Smooth muscle cell (in vitro differentiated cells): ENCODE measurements around the gene DUSP8. TPM values are rescaled to one million over a fixed set of nuclear protein-coding genes. Genes with fewer than 3 reads are reported as not detected.

Source experiments
- DNase-seq: peaks from one replicate; lab custom pipeline; 2025; ENCODE audit not compliant: unreplicated experiment; lab: John Stamatoyannopoulos, UW
- H2AFZ ChIP-seq: fragments of 200-600 bp; sonication (generic); 2 replicates; pipeline ENCODE4 v1.6.0; 2016; ENCODE audit warnings: antibody characterized with exemption, low read depth, mild to moderate bottlenecking
- H3F3A ChIP-seq: fragments of 200-600 bp; sonication (generic); 2 replicates; pipeline ENCODE4 v1.6.0; 2017; ENCODE audit warnings: antibody characterized with exemption, low read depth
- H3K27ac ChIP-seq: fragments of 200-600 bp; sonication (generic); 2 replicates; pipeline ENCODE4 v1.5.1; 2016; ENCODE audit warnings: low read depth, mild to moderate bottlenecking
- H3K27me3 ChIP-seq: fragments of 200-600 bp; sonication (generic); 2 replicates; pipeline ENCODE4 v1.6.1; 2016; ENCODE audit warnings: low read depth, mild to moderate bottlenecking
- H3K36me3 ChIP-seq: fragments of 200-600 bp; sonication (generic); 2 replicates; pipeline ENCODE4 v1.5.1; 2016; ENCODE audit warnings: low read depth
- H3K4me1 ChIP-seq: fragments of 200-600 bp; sonication (generic); 2 replicates; pipeline ENCODE4 v1.5.1; 2016; ENCODE audit warnings: low read depth
- H3K4me2 ChIP-seq: fragments of 200-600 bp; sonication (generic); 2 replicates; pipeline ENCODE4 v1.6.0; 2016; ENCODE audit warnings: mild to moderate bottlenecking
- H3K4me3 ChIP-seq: fragments of 200-600 bp; sonication (generic); 2 replicates; pipeline ENCODE4 v1.5.1; 2016; ENCODE audit warnings: mild to moderate bottlenecking
- H3K79me2 ChIP-seq: fragments of 200-600 bp; sonication (generic); 2 replicates; pipeline ENCODE4 v1.6.0; 2016; ENCODE audit warnings: low read depth, mild to moderate bottlenecking
- H3K9ac ChIP-seq: fragments of 200-600 bp; sonication (generic); 2 replicates; pipeline ENCODE4 v1.6.0; 2016; ENCODE audit warnings: low read depth
- H3K9me3 ChIP-seq: fragments of 200-600 bp; sonication (generic); replicated peaks from 2 replicates; pipeline ENCODE4 v1.5.1; 2016; ENCODE audit warnings: low read depth
- H4K20me1 ChIP-seq: fragments of 200-600 bp; sonication (generic); 2 replicates; pipeline ENCODE4 v1.6.0; 2016; ENCODE audit warnings: low read depth
- WGBS: methylation state at CpG from one replicate; pipeline ENCODE4 v1.1.7; 2016; ENCODE audit warnings: low lambda C conversion rate; 5-methylcytosine and 5-hydroxymethylcytosine counted together
- polyA plus RNA-seq: library from polyadenylated mRNA; unstranded; fragments of >200 nt; fragmentation: Nextera tagmentation; extraction: Ambion mirVana; gene quantifications from 2 replicates; pipeline ENCODE4 v1.2.1, GENCODE V29; 2016
- total RNA-seq: library from RNA; depleted of rRNA; stranded (reverse); fragments of >200 nt; gene quantifications from 2 replicates; pipeline ENCODE4 v1.2.3, GENCODE V29; 2014
- TF ChIP-seq, protein P1 (sequence below): fragments of 200-600 bp; sonication (generic); IDR thresholded peaks from 2 replicates; pipeline ENCODE4 v1.5.1; 2017; ENCODE audit warnings: borderline replicate concordance, mild to moderate bottlenecking, antibody characterized with exemption; ENCODE audit not compliant: insufficient read depth, poor library complexity, severe bottlenecking

Gene DUSP8
- total and polyA plus RNA-seq, 2 experiments from 2014 or later = 5.0 to 6.3 TPM

DNA sequence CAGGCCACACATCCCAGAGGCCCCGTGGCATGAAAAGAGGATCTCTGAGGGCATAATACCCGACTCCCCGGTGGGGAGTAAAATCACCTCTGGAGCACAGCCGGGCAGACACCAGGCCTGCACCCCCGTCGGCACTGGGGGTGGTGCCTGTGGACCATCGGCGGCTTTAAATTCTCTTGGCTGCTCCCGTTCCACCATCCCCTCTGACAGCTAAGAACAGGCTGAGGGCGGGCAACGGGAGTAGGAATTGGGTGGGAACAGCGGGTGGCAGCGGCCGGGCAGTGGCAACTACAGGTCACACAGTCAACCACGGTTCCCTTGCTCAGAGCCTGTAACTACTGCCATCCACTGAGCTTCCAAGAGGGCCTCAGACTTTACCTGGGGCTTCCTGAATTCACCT lies 45.3 kb downstream of the DUSP8 start:
- no peaks in the 10 kb centered on the region for H3K27me3 ChIP-seq
- TF ChIP-seq, protein P1, sequence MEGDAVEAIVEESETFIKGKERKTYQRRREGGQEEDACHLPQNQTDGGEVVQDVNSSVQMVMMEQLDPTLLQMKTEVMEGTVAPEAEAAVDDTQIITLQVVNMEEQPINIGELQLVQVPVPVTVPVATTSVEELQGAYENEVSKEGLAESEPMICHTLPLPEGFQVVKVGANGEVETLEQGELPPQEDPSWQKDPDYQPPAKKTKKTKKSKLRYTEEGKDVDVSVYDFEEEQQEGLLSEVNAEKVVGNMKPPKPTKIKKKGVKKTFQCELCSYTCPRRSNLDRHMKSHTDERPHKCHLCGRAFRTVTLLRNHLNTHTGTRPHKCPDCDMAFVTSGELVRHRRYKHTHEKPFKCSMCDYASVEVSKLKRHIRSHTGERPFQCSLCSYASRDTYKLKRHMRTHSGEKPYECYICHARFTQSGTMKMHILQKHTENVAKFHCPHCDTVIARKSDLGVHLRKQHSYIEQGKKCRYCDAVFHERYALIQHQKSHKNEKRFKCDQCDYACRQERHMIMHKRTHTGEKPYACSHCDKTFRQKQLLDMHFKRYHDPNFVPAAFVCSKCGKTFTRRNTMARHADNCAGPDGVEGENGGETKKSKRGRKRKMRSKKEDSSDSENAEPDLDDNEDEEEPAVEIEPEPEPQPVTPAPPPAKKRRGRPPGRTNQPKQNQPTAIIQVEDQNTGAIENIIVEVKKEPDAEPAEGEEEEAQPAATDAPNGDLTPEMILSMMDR = no peak
- H3K4me1 ChIP-seq = no peaks in the 10 kb centered on the region
- no peaks in the 10 kb centered on the region for H3K36me3 ChIP-seq
- H3K79me2 ChIP-seq = peaks cover 27% of the 10 kb centered on the region
- no peak overlapping the region for H3K9ac ChIP-seq
- no peak overlapping the region for H2AFZ ChIP-seq
- 95% methylated on average over 15 of the region's 15 CpGs for WGBS
- no peak for DNase-seq
- H3K9me3 ChIP-seq = no peaks in the 10 kb centered on the region
- H3F3A ChIP-seq = no peaks in the 10 kb centered on the region
- no peak overlapping the region for H3K4me2 ChIP-seq
- H3K27ac ChIP-seq = no peak overlapping the region
- H3K4me3 ChIP-seq = no peak overlapping the region
- H4K20me1 ChIP-seq = peaks cover 100% of the 10 kb centered on the region

DNA sequence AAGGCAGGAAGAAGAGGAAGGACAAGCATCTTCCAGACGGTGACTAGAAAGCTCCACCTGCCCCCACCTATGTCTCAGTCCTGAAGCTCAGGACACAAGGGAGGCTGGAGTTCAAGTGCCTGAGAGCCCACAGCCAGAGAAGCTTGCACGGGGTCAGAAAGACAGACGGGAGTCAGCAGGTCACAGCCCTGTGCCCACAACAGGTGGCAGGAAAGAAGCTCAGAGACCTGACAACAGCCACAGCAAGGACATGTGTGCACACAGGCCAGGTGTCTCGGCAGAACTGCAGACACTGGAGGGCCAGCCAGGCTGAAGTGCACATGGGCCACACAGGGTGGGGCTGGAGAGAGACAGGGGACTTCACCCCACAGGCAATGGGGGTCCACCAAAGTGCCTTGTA lies 48.3 kb downstream of the DUSP8 start:
- Histone ChIP-seq H3K79me2 (peaks cover 21% of the 10 kb centered on the region), H3K9ac (no peak overlapping the region), H3K4me1 (no peaks in the 10 kb centered on the region), H3F3A (no peaks in the 10 kb centered on the region), H3K4me2 (no peak overlapping the region), H3K27ac (no peak overlapping the region), H4K20me1 (peaks cover 100% of the 10 kb centered on the region), H3K36me3 (no peaks in the 10 kb centered on the region), H3K27me3 (no peaks in the 10 kb centered on the region), H2AFZ (no peak overlapping the region), H3K9me3 (no peaks in the 10 kb centered on the region), H3K4me3 (no peak overlapping the region)
- WGBS = 97% methylated on average over 4 of the region's 4 CpGs
- TF ChIP-seq, protein P1 = no peak
- DNase-seq = no peak

DNA sequence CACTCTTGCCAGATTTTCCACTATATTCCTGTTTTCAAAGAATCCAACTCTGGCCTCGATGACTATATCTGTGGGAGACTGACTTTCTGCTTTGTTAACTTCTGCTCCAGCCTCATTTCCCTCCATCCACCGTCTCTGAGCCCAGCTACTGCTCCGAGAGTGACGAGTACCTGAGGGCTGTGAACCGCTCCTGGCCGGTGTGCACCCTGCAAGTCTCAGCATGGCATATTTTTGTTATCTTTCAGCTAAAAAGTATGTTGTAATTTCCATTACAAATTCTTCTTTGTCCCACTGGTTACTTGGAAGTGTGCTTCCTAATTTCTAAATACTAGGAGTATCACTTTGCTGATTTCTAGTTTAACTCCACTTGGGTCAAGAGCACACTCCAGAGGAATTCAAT lies 49.0 kb downstream of the DUSP8 start:
- no peaks in the 10 kb centered on the region for H3K9me3 ChIP-seq
- H3K4me1 ChIP-seq = no peaks in the 10 kb centered on the region
- H3F3A ChIP-seq = no peaks in the 10 kb centered on the region
- no peak for DNase-seq
- H3K4me3 ChIP-seq = no peak overlapping the region
- peaks cover 100% of the 10 kb centered on the region for H4K20me1 ChIP-seq
- no peak overlapping the region for H3K9ac ChIP-seq
- WGBS = 93% methylated on average over 6 of the region's 6 CpGs
- no peak overlapping the region for H2AFZ ChIP-seq
- H3K36me3 ChIP-seq = no peaks in the 10 kb centered on the region
- no peaks in the 10 kb centered on the region for H3K27me3 ChIP-seq
- no peak overlapping the region for H3K27ac ChIP-seq
- TF ChIP-seq, protein P1 = no peak
- no peak overlapping the region for H3K4me2 ChIP-seq
- peaks cover 19% of the 10 kb centered on the region for H3K79me2 ChIP-seq

DNA sequence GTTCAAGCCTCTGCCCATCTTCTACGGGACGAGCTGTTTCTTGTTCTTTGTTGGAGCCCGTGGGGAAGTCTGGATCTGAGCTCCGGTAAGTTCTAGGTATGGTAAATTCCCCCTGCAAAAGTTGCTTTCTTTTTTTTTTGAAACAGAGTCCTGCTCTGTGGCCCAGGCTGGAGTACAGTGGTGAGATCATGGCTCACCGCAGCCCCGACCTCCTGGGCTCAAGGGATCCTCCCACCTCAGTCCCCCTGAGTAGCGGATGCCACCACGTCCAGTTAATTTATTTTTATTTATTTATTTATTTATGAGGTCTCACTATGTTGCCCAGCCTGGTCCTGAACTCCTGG lies 50.0 kb downstream of the DUSP8 start:
- TF ChIP-seq, protein P1 = no peak
- Histone ChIP-seq H2AFZ (no peak overlapping the region), H3K27me3 (no peaks in the 10 kb centered on the region), H3F3A (no peaks in the 10 kb centered on the region), H4K20me1 (peaks cover 100% of the 10 kb centered on the region), H3K4me3 (no peak overlapping the region), H3K36me3 (no peaks in the 10 kb centered on the region), H3K79me2 (peaks cover 13% of the 10 kb centered on the region), H3K4me1 (no peaks in the 10 kb centered on the region), H3K27ac (no peak overlapping the region), H3K4me2 (no peak overlapping the region), H3K9ac (no peak overlapping the region), H3K9me3 (no peaks in the 10 kb centered on the region)
- WGBS = 95% methylated on average over 8 of the region's 8 CpGs
- no peak for DNase-seq
